GM12878 (cell line): Measurements from ENCODE around the gene MAP3K1. TPM values are rescaled to one million over a fixed set of nuclear protein-coding genes. Genes with fewer than 3 reads are reported as not detected.

Source experiments
- ATAC-seq: fragments of 200-7000 bp; cut with Tn5 transposase; 3 replicates; pipeline ENCODE4 v1.9.1; 2020; ENCODE audit warnings: mild to moderate bottlenecking, moderate library complexity
- BruUV-seq: library from RNA; stranded (reverse); fragments of 400-500 nt; replicated peaks from 2 replicates; lab custom pipeline; 2021; lab: Mats Ljungman, UMichigan
- CTCF ChIA-PET: fragments of 300-600 bp; sonication (Branson Sonifier 250); formaldehyde crosslinking; extraction: SDS; loops from one replicate; lab custom pipeline; 2021; ENCODE audit warnings: inconsistent platforms; lab: Yijun Ruan, JAX
- POLR2A ChIA-PET: fragments of 350-600 bp; formaldehyde crosslinking; extraction: SDS; loops from one replicate; lab custom pipeline; 2021; ENCODE audit warnings: inconsistent platforms; lab: Charles Lee
- RAD21 ChIA-PET: fragments of 300-600 bp; sonication (Branson Sonifier 250); formaldehyde crosslinking; loops from one replicate; lab custom pipeline; 2023; ENCODE audit warnings: antibody characterized with exemption; ENCODE audit not compliant: unreplicated experiment; lab: Charles Lee
- SMC1A ChIA-PET: fragments of 300-600 bp; sonication (Branson Sonifier 250); formaldehyde crosslinking; loops from one replicate; lab custom pipeline; 2023; ENCODE audit not compliant: unreplicated experiment, uncharacterized antibody; lab: Charles Lee
- DNase-seq: peaks from one replicate; pipeline ENCODE4 v3.0.0-alpha.2; 2011; ENCODE audit warnings: low read depth, low spot score
- FAIRE-seq: peaks from 3 replicates; lab custom pipeline; 2011; peaks lifted over from hg19 to GRCh38; lab: Jason Lieb, UNC
- H2AFZ ChIP-seq: 2 replicates; pipeline ENCODE4 v1.6.0; 2011; ENCODE audit warnings: low read depth, low read length, control low read depth; ENCODE audit not compliant: control insufficient read depth
- H3K27ac ChIP-seq: 2 replicates; pipeline ENCODE4 v1.5.1; 2011; ENCODE audit warnings: control low read depth; ENCODE audit not compliant: control insufficient read depth, insufficient read depth
- H3K27me3 ChIP-seq, 2 experiments: replicated peaks in 1 of 2; 2 replicates each; pipeline versions ENCODE4 v1.6.0 to v1.6.1; 2011; ENCODE audit warnings: low read length in 1 of 2; ENCODE audit not compliant: control insufficient read depth in 2 of 2, insufficient read depth in 2 of 2
- H3K36me3 ChIP-seq, 2 experiments: 2 replicates each; pipeline ENCODE4 v1.5.1; 2011; ENCODE audit warnings: low read length in 1 of 2; ENCODE audit not compliant: control insufficient read depth in 2 of 2, insufficient read depth in 2 of 2
- H3K4me1 ChIP-seq: 2 replicates; pipeline ENCODE4 v1.6.1; 2011; ENCODE audit warnings: mild to moderate bottlenecking, low read length, moderate library complexity, mixed read lengths; ENCODE audit not compliant: control insufficient read depth, insufficient read depth
- H3K4me2 ChIP-seq: 2 replicates; pipeline ENCODE4 v1.6.0; 2011; ENCODE audit warnings: control low read depth; ENCODE audit not compliant: control insufficient read depth, insufficient read depth
- H3K4me3 ChIP-seq: fragments of 200-600 bp; sonication (generic); 2 replicates; pipeline ENCODE4 v1.5.1; 2016
- H3K79me2 ChIP-seq: 2 replicates; pipeline ENCODE4 v1.6.0; 2011; ENCODE audit warnings: low read length; ENCODE audit not compliant: control insufficient read depth, insufficient read depth
- H3K9ac ChIP-seq: 2 replicates; pipeline ENCODE4 v1.8.0; 2011; ENCODE audit warnings: low read length, control low read depth, mixed read lengths; ENCODE audit not compliant: control insufficient read depth, insufficient read depth
- H3K9me3 ChIP-seq: replicated peaks from 3 replicates; pipeline ENCODE4 v1.5.1; 2011; ENCODE audit warnings: mild to moderate bottlenecking, low read length; ENCODE audit not compliant: control insufficient read depth, insufficient read depth
- H4K20me1 ChIP-seq: 2 replicates; pipeline ENCODE4 v1.6.0; 2011; ENCODE audit not compliant: control insufficient read depth, insufficient read depth
- CREM ChIP-seq: IDR thresholded peaks from 2 replicates; pipeline ENCODE4 v1.6.1; 2014; ENCODE audit warnings: antibody characterized with exemption, low read depth
- CTCF ChIP-seq, 3 experiments: IDR thresholded peaks in 2 of 3; conservative IDR thresholded peaks in 1 of 3; 2 replicates each; pipeline ENCODE4 v1.5.1; 2011; ENCODE audit warnings: low read depth in 3 of 3, low read length in 3 of 3, mild to moderate bottlenecking in 3 of 3, control low read depth in 2 of 3, moderate library complexity in 2 of 3, inconsistent platforms in 1 of 3, mixed read lengths in 1 of 3; ENCODE audit not compliant: control insufficient read depth in 2 of 3, insufficient read depth in 1 of 3; ENCODE audit errors: extremely low read depth in 1 of 3
- E2F4 ChIP-seq: IDR thresholded peaks from 2 replicates; pipeline ENCODE4 v1.6.1; 2012; ENCODE audit warnings: low read depth, low read length, improper control_type of control experiment
- EGR1 ChIP-seq, 2 experiments: IDR thresholded peaks; 1 replicate in 1 of 2; 2 replicates in 1 of 2; pipeline ENCODE4 v1.6.1; 2011 to 2012; ENCODE audit warnings: low read depth in 2 of 2, low read length in 2 of 2, borderline replicate concordance in 1 of 2, mild to moderate bottlenecking in 1 of 2, moderate library complexity in 1 of 2
- HDAC2 ChIP-seq: fragments of 200-600 bp; sonication (generic); IDR thresholded peaks from 2 replicates; pipeline ENCODE4 v1.6.1; 2017
- JUND ChIP-seq: IDR thresholded peaks from 2 replicates; pipeline ENCODE4 v1.6.1; 2012; ENCODE audit warnings: low read depth, mild to moderate bottlenecking, low read length, improper control_type of control experiment, moderate library complexity
- KDM1A ChIP-seq: fragments of 200-600 bp; sonication (generic); IDR thresholded peaks from 2 replicates; pipeline ENCODE4 v1.6.1; 2016; ENCODE audit warnings: borderline replicate concordance
- MEF2A ChIP-seq: IDR thresholded peaks from 2 replicates; pipeline ENCODE4 v1.6.1; 2011; ENCODE audit warnings: low read depth, mild to moderate bottlenecking, low read length, moderate library complexity; ENCODE audit not compliant: insufficient read depth
- MEF2B ChIP-seq: fragments of 450-650 bp; IDR thresholded peaks from 2 replicates; pipeline ENCODE4 v1.6.1; 2018; ENCODE audit warnings: mild to moderate bottlenecking, moderate library complexity; ENCODE audit not compliant: partially characterized antibody, poor library complexity, severe bottlenecking
- NFXL1 ChIP-seq: fragments of 450-650 bp; IDR thresholded peaks from 2 replicates; pipeline ENCODE4 v1.6.1; 2017; ENCODE audit warnings: antibody characterized with exemption, mild to moderate bottlenecking, borderline replicate concordance
- POLR2AphosphoS2 ChIP-seq: IDR thresholded peaks from 2 replicates; pipeline ENCODE4 v1.6.1; 2011; ENCODE audit warnings: low read depth, mild to moderate bottlenecking, low read length, improper control_type of control experiment, moderate library complexity
- RAD21 ChIP-seq: IDR thresholded peaks from 2 replicates; pipeline ENCODE4 v1.6.1; 2011; ENCODE audit warnings: mild to moderate bottlenecking, low read depth, low read length, moderate library complexity; ENCODE audit not compliant: insufficient read depth
- RB1 ChIP-seq: fragments of 450-650 bp; formaldehyde crosslinking; IDR thresholded peaks from 2 replicates; pipeline ENCODE4 v1.6.1; 2017; ENCODE audit warnings: mild to moderate bottlenecking, borderline replicate concordance
- SPI1 ChIP-seq: IDR thresholded peaks from 2 replicates; pipeline ENCODE4 v1.6.1; 2011; ENCODE audit warnings: low read depth, mild to moderate bottlenecking, low read length, moderate library complexity, borderline replicate concordance; ENCODE audit not compliant: insufficient read depth
- WRNIP1 ChIP-seq: IDR thresholded peaks from 2 replicates; pipeline ENCODE4 v1.6.1; 2011; ENCODE audit warnings: low read depth, low read length, improper control_type of control experiment, borderline replicate concordance
- YY1 ChIP-seq: IDR thresholded peaks from 2 replicates; pipeline ENCODE4 v1.6.1; 2011; ENCODE audit warnings: low read depth, mild to moderate bottlenecking, low read length
- WGBS: methylation state at CpG from one replicate; pipeline ENCODE4 v1.1.6; 2016; ENCODE audit warnings: low lambda C conversion rate; ENCODE audit not compliant: insufficient replicate concordance, insufficient coverage; ENCODE audit errors: missing lambda C conversion rate; 5-methylcytosine and 5-hydroxymethylcytosine counted together
- in situ Hi-C: fragments of 300-500 bp; cut with MboI; formaldehyde crosslinking; loops from 9 replicates; pipeline ENCODE4 v1.14.3; 2018; ENCODE audit warnings: mixed read lengths
- intact Hi-C: fragments of 100-400 bp; cut with micrococcal nuclease; formaldehyde crosslinking; loops from one replicate; pipeline ENCODE4 v1.14.2; 2022; ENCODE audit not compliant: unreplicated experiment
- polyA plus RNA-seq, 11 experiments: library from polyadenylated mRNA; depleted of rRNA in 4 of 11; unstranded in 6 of 11; stranded (reverse) in 5 of 11; fragments of >200 nt; fragmentation: Nextera tagmentation in 4 of 11; fragmentation: Illumina TruSeq in 1 of 11; extraction: Ambion mirVana in 4 of 11; extraction: Trizol in 1 of 11; gene quantifications; 1 replicate in 1 of 11; 2 replicates in 10 of 11; pipeline versions ENCODE4 v1.2.1 to v1.2.3, GENCODE V29; 2011 to 2016; ENCODE audit warnings: inconsistent platforms in 2 of 11, missing spikeins in 2 of 11, low read depth in 1 of 11
- total RNA-seq, 4 experiments: library from RNA; depleted of rRNA in 3 of 4; stranded (reverse); fragments of >200 nt in 3 of 4; fragmentation: Illumina TruSeq in 1 of 4; extraction: Trizol in 1 of 4; gene quantifications; 2 replicates each; pipeline versions ENCODE4 v1.2.1 to v1.2.3, GENCODE V29; 2013 to 2021

MAP3K1 gene
- total and polyA plus RNA-seq, 10 of the 15 experiments (the other 5 are each of a cell fraction or from before 2014, with no cell fraction given), result 7.5 to 24.6 (median 12.6) TPM

DNA sequence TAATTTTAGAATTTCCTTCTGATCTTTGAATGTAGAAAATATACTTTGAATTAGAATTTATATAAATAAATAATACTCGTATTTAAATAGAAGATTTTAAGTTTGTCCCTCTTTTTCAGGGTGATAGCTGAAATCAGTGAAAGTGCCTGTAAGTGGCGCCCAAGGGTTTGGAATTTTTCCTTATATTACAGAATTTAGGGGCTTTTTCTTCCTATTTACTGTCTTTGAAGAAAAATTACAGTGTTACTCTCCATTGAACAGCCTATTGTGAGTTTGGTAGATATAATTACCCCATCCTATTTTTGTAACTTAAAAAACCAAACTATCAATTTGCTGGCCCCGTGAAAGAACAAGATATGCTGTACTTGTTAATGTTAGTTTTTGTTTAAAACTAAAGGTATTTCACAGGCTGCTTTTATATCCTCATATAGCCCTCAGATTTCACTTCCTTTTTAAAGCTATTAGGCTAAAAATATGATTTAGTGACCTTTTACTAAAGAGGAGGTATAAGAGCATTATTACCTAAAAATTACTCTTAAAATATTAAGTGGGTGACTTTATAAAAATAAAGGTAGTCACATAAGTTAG lies 3.2 kb downstream of the MAP3K1 start:
- BruUV-seq, result no TSS peak
- Histone ChIP-seq H3K4me1 (peaks cover 20% of the 10 kb centered on the region), H3K4me2 (peak overlapping the region; percentile 89), H3K27ac (peak overlapping the region; percentile 53), H3K79me2 (peaks cover 48% of the 10 kb centered on the region), H3K27me3 (no peaks in the 10 kb centered on the region), H2AFZ (peak overlapping the region; percentile 45), H3K9ac (peak overlapping the region; percentile 22; the same call in 1 of the 2 replicates), H3K9me3 (no peaks in the 10 kb centered on the region), H3K4me3 (peak overlapping the region; percentile 64), H4K20me1 (no peaks in the 10 kb centered on the region), H3K36me3 (no peaks in the 10 kb centered on the region; a peak in 1 of 4 replicates)
- 0% methylated on average over 3 of the region's 3 CpGs for WGBS
- no peak for FAIRE-seq
- in situ Hi-C loops (no loop called here), intact Hi-C loops (loop anchor here (5.0 kb wide), 4 partner anchors 146 to 546 kb away; no protein-coding TSS in a partner anchor)
- ChIA-PET RAD21 (interaction anchor here (1.1 to 3.1 kb wide), 9 partner anchors 9 to 548 kb away, joined by 3 to 21 read pairs (median 5); no protein-coding TSS in a partner anchor), SMC1A (interaction anchor here (0.6 to 4.4 kb wide), 13 partner anchors 10 to 555 kb away, joined by 3 to 64 read pairs (median 3); no protein-coding TSS in a partner anchor), POLR2A (interaction anchor here (2.4 kb wide), 1 partner anchor 20 kb away, joined by 5 read pairs; no protein-coding TSS in a partner anchor), CTCF (interaction anchor here (0.6 to 4.4 kb wide), 12 partner anchors 9 to 548 kb away, joined by 3 to 38 read pairs (median 3); no protein-coding TSS in a partner anchor)
- no peak for DNase-seq
- no peak for ATAC-seq
- peak; percentile 16 for TF ChIP-seq MEF2B
- TF ChIP-seq MEF2A, result 0 out of 2 replicates have a peak, but pooled peaks have one; percentile 43
- no peak for TF ChIP-seq HDAC2
- no peak for TF ChIP-seq NFXL1
- peak in 2 of 3 experiments; percentile 5 to 27; a peak in 1 of 6 replicates for TF ChIP-seq CTCF (IDR thresholded peaks at IDR 0.05 in 2 of 3, conservative IDR thresholded peaks at IDR 0.05 in 1 of 3; ENCODE audit: control insufficient read depth in 2 of 3, extremely low read depth in 1 of 3, insufficient read depth in 1 of 3, low read depth in 3 of 3, low read length in 3 of 3)
- no peak for TF ChIP-seq EGR1 (IDR thresholded peaks at IDR 0.05; ENCODE audit: borderline replicate concordance in 1 of 2, low read depth in 2 of 2, low read length in 2 of 2)
- TF ChIP-seq POLR2AphosphoS2, result no peak
- no peak for TF ChIP-seq WRNIP1
- TF ChIP-seq CREM, result no peak
- no peak for TF ChIP-seq YY1
- no peak for TF ChIP-seq KDM1A
- no peak for TF ChIP-seq JUND
- TF ChIP-seq E2F4, result no peak
- TF ChIP-seq RB1, result no peak
- TF ChIP-seq RAD21, result peak; percentile 15; the same call in 1 of the 2 replicates
- TF ChIP-seq SPI1, result peak; percentile 45; the same call in 1 of the 2 replicates
